ENCODE measurements around the gene ARF3.

The ARF3 gene

DNA sequence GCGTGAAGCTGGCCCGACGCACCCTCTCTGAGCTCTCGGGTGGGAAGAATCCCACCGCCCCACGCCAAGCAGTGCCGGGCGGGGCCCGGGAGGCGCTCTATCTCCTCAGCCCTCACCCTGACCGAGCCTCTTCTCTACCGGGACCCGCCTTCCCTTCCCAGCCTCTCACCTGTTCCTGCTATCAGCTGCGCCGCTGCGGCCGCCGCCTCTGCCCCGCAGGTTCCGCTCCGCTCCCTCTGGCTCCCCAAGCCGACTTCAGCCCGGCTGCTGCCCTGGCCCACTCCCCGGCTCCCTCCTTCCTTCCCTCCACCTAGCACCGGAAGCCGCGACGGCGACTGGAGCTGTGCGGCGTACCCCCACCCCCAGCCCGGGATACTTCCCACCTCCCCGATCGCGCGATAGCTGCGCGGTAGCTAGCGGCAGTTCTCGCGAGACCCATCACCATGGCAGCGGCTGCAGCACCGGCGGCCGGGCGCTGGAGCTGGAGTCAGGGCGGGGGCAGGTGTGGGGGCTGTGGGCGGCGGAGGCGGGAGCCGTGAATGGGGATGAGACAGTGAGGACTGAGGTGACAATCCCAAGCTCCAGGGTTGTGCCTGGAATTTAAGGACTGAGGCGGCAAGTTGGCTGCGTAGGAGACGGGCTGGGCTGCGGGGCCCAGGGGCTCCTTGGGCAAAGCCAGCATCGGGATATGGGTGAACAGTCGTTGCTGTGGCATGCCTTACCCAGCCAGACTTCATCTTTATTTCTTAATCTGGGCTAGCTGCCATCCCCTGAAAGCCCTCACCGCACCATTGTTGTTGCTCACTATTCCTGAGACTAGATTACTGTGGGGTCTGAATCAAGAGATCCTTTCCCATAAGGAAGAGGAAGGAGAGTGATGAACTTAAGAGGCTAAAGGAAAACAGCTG lies at the start of gene ARF3:
Gene ARF3, minus strand, starts transcription at position 347 of the 908 bp plus-strand sequence. CDS start 16,392 bp downstream, outside the sequence.
- DNase-seq = peak; percentile 97

DNA sequence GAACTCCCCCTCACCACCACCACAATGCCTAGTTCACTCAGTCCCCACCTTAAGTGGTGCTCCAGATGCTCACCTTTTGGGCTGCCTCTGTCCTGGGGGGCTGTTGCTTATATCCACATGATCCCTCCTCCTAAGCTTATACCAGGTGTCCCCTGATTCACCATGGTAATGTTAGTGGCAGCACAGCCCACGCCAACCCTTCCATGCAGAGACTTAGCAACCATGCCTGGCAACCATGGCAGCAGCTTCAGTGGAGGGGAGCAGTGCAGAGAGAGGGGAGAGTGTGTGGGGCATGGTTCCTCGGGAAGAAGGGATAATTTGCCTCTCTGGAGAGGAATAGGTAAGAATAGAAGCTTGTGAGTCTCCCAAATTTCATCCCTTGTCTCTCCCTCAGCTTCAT lies 43.1 kb upstream of the ARF3 start:
- DNase-seq = no peak

DNA sequence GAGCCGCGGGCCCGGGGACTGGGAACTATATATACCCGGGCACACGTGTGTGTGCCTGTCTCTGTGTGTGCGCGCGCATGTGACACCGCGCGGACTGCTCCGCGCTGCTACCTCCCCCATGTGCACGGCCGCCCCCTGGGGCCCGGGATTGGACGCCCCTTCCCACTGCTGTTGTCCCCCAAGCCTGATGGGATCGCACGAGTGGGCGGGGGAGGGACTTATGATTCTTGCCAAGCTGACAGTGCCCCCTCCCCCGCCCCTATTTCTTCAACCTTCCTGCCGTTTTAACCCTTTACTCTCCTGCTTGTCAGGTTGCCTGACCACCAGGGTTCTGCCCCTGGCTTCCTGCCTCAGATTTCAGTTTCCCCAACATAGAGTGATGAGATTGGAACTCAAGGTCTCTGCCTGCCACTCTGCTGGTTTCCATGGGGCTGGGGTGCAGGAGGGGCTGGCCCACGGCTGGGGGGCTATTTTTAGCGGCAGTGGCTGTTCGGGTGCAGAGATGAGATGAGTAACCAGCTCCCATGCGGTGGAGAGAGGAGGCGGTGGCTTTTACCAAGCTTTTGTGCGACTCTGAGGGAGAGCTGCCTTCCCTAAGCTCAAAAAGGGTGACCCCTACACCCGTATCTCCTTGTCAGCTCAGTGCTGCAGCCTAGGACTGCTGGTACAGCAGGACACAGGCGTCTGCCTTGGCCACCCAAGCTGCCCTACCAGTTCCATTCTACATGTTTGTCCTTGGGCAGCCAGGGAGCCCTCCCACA lies 42.3 kb upstream of the ARF3 start, which contains the start of gene DDN:
Gene DDN, minus strand, starts transcription at position 5 of the 761 bp plus-strand sequence. CDS start 88 bp downstream, outside the sequence.
- peak; percentile 75 for DNase-seq

DNA sequence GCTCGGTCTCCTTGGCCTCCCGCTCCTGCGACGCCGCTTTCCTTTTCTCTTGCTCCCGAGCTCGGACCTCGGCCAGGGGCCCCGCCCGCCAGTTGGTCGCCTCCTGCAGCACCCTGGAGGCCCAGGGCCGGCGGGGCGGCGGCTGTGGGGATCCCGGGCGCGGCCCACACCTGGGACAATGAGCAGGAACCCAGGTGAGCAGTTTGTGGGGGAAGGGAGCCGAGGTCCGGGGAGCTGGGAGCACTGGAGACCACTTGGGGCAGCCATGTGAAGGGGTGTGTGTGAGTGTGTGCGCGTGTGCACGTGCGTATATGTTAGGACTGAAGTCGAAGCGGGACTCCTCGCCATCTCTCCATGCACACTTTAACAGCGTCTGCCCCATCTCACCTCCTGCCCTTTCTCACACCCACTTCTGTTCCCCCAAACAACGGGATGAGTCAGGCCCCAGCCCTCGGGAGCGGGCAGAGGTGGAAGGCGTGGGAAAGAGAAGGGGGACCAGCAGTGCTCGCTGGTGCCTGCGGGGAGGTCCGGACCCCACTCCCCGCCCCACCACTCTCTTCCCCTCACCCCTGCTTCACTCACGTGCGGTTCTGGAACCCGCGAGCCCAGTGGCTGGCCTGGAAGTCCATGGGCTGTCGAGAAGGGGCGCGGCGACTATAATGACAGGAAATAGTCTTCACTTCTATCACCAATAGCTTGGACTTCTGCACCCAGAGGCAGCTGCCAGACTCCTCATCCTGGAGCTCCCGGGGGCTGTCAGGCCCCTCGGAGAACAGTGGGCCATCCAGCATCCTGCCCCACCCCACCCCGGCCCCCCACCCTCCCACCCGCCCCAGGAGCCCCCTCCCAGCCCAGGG lies 41.4 kb upstream of the ARF3 start:
- DNase-seq = peak; percentile 49

GRCh38 chr12:48997719-48998496 lies 40.6 kb upstream of the ARF3 start:
- peak; percentile 48 for DNase-seq

DNA sequence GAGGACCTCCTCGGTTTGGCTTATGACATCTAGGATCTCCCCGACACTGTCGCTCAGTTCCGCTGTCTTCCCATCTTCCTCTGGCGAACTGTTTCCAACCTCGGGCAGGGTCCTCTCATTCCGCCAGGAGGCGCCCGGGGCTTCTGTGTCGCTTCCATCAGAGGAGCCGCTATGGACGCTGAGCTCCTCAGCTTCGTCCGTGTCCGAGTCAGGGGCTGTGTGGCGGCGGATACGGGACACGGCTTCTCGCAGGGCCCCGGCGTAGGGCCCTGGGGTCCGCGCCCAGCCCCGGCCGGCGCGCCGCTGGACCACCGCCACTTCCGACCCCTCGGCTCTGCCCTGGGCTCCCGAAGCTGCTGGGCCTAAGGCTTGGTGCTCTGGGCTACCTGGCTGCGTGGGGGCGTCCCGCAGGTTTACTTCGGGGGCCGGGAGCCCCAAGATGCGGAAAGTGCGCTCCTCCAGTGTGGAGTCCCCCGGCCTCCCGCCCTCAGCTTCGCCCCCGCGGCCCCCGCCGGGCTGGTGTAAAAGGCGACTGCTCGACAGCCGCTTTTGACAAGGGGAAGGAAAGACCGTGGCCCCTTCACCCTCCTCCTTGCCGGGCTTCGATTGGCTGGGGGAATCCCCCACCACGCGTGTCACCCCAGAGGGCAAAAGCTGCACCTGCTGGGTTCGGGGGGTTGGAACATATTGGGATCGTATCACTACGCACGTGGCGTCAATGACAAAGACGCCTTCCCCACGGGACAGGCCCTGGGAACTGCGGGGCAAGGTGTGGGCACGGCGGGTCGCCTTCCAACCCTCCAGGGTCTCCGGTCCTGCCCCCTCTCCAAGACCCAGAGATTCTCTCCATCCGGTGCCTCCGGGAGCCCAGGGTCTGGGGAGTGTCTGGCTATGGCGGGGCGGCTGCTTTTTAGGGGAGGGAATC lies 39.8 kb upstream of the ARF3 start:
- DNase-seq = peak; percentile 94

GRCh38 chr12:48995086-48995879 lies 38.0 kb upstream of the ARF3 start:
- DNase-seq = peak; percentile 81

DNA sequence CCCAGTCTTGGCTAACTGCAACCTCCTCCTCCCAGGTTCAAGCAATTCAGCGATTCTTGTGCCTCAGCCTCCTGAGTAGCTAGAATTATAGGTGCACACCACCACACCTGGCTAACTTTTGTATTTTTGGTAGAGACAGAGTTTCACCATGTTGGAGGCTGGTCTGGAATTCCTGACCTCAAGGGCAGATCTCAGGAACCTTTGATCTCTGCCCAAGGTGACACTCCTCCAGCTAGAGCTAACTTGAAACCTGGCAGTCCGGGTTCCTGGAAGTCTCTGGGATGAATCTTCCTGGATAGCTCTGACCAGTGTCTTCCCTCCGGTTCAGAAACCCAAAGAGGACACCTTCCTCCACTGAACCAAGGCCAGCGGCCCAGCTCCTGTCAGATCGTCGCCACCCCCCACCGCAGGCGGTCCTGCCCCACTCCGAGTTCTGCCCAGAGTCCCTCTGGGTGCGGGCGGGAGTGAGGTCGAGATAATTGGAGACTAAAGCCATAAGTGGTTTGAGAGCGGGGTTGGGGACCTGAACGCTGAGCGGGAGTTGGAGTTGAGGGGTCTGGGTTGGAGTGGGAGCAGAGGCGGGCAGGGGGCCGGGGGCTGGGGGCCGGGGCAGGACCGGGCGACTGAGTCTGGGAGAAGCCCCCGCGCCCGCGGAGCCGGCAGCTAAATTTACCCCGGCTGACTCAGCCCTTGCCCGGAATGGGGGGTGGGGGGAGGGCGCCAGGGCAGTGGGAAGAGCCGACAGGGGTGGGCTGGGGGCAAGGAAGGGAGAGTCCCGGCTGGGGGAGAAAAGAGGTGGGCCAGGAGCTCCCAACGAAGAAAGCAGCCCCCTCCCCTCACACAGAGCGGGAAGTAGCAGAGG lies 37.2 kb upstream of the ARF3 start:
- no peak for DNase-seq

DNA sequence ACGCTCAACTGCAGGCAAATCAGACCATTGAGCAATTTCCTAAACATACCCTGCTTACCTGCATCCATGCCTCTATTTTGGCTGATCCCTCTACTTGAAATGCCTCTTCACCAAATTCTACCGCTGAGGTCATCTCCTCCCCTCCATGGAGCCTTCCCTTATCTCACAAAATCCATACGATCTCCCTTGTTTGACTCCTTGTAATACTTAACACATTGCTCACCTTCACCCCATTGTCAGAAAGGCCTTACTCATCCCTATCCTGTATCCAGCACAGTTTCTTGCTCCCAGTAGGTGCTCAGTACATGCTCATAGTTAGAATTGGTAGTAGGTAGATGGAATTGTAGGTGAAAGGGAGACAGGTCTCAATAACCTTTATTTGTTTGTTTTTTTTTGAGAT lies 36.5 kb upstream of the ARF3 start:
- DNase-seq = no peak

- DNase-seq = no peak
Measured at GRCh38 chr12:48991247-48992050, 34.2 kb upstream of the ARF3 start.

GRCh38 chr12:48990552-48990951 lies 33.3 kb upstream of the ARF3 start:
- DNase-seq = no peak

GRCh38 chr12:48988030-48988649 lies 30.9 kb upstream of the ARF3 start:
- DNase-seq = peak; percentile 77

- DNase-seq = no peak
Measured at GRCh38 chr12:48986720-48987291, 29.5 kb upstream of the ARF3 start.

DNA sequence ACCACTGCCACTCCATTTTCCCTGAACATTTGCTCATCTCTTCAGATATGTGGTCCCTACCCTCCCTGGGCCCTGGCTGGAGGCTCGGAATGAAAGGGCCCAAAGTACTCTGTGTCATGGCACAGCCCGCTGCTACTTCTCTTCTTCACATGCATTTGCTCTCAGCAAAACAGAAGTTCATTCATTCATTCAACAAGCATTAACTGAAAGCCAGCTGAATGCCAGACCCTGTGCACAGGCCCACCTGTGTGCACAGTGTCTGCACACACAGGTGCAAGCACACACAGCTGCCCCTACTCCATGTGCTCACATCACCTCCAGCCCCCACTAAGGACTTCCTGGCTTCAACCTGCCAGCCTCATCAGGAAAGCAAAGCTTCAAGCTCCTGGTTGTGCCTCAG lies 28.6 kb upstream of the ARF3 start:
- DNase-seq = no peak

DNA sequence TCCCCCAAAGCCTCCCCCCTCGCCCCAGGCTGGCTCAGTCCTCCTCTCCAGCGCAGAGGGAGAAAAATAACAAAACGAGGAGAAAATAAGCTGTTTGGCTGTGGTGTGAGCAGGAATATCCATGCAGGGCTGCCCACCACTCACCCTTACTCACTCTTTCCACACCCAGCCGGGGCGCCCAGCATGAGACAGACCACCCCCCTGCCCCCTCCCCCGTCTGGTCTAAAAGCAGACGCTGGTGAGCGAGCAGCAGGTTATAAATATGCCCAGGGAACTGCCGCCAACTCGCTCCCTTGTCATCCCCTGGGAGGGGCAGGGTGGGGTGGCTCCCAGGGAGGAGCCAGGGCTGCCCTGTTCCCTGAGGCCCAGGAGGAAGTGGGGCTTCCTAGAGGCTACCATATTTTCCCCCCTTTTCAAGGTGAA lies 28.2 kb upstream of the ARF3 start:
- DNase-seq = no peak

GRCh38 chr12:48982397-48983080 lies 25.3 kb upstream of the ARF3 start:
- no peak for DNase-seq

DNA sequence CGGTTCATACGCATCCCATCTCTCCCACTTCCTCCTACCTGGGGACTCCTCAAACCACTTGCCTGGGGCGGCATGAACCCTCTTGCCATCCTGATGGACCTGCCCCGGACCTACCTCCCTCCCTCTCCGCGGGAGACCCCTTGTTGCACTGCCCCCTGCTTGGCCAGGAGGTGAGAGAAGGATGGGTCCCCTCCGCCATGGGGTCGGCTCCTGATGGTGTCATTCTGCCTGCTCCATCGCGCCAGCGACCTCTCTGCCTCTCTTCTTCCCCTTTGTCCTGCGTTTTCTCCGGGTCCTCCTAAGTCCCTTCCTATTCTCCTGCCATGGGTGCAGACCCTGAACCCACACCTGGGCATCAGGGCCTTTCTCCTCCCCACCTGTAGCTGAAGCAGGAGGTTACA lies 24.5 kb upstream of the ARF3 start:
- no peak for DNase-seq
